GM19438 (cell line): ENCODE measurements around the gene RSPH4A.
"Not testable (repeated sequence)": the region's sequence is repeated elsewhere in the genome, so short reads cannot be mapped to it uniquely, and the experiment has no call there.

Source experiments
- ATAC-seq: cut with Tn5 transposase; IDR thresholded peaks from one replicate; pipeline ENCODE4 v1.9.1; 2021; ENCODE audit warnings: low read depth; ENCODE audit not compliant: unreplicated experiment

The RSPH4A gene

DNA sequence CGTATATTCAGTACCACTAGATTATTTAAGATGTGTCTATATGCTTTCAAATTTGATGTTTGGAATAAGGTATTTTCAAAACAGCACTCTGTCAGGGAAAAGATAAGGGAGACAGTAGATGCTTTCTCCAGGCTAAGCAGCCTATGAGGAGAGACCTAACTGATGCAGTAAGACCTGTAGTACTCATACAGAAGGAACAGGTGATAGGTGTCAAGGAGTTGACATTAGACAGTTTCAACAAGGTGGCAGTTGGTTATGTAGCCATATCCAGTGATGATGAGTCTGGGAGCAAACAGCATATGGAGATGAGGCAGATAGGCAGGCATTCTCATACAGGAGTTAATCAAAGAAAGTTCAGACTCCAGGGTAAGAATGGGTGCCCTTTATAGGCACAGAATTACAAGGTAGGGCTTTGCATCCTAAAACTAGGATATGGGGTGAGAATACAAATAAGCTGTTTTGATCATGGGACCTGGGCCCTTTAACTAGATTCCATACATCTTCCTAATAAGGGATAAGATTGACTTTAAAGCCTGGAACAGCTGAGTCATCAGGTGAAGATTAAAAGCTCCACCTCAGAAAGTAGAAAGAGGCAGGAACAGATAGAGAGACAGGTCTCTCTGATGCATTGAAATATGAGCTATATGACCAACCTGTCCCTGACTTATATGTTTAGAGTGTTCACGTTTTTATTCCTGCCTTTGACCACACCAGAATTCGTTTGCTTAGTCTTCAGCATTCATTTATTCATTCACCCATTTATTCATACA is 7.9 kb downstream of the RSPH4A start:
- no peak for ATAC-seq

DNA sequence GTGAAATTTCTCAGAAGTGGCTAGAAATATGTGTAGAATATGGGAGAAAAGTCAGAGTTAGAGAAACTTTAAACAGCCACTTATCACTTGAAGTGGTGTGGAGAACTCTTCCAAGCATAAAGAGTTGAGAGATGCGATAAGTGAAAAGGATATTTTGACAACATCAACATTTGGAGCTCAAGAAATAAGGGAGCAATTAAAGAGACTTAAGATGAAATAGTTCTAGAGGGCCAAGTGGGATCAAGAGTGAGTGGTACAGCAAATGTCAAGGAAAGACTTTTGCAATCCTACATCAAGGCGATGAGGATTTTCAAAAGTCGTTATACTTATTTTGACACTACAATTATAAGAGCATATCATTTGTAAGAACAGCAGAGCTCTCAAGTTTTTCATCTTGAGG is 9.6 kb downstream of the RSPH4A start:
- ATAC-seq = no peak

DNA sequence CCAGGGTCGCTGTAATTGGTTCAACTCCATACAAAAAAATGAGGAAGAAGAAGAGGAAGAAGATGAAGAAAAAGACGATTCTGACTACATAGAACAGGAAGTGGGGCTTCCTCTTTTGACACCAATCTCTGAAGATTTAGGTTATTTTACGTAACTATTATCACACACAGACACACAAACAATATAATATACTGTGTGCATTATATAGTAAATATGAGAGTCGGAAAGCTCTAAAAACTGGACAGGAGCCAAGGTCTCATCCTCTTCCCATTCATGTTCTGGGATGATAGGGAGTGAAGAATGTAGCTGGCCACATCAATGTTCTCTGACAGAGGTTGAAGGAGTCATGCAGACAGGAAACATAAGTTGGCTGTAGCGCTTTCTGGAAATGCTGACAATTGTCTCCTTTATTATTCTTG is 13.3 kb downstream of the RSPH4A start:
- ATAC-seq = no peak

GRCh38 chr6:116631379-116631990 is 15.2 kb downstream of the RSPH4A start:
- peak; percentile 83 for ATAC-seq

- no peak for ATAC-seq
Observed at GRCh38 chr6:116633685-116634084, 17.4 kb downstream of the RSPH4A start.

- no peak for ATAC-seq
Observed at GRCh38 chr6:116648156-116648555, 31.9 kb downstream of the RSPH4A start.

DNA sequence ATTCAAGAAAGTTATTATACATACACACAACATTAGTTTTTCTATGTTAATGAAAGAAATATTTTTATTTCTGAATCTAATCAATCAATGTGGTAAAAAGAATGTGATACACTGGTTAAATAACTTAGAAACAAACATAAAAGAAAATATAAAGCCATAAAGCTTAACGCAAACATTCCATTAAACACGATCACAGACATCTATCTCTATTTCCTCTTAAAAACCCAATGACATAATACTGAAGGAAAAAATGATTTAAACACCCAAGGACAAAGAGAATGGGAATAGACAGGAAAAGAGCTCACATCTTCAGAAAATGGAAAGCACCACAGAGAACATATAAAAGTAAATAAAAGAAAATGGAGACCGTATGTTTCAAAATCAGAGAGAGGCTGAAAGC is 32.9 kb downstream of the RSPH4A start:
- no peak for ATAC-seq

DNA sequence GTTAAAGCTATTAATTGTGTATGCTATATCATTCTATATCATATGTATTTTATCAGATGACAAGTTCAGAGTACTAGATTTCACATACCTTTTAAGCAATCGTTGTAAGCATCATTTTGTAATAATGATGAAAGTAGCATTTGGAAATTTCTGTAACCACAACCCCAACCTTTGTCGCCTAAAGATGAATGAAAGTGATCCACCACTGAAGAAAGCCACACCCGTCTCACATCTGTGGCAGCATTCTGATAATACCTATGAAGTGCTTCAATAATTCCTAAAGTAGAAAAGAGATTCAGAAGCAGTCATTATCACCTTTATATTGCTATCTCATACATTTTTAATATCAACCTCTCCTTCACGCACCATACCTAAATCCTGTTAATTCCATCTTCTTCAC is 35.6 kb downstream of the RSPH4A start:
- ATAC-seq = no peak

- no peak for ATAC-seq
Observed at GRCh38 chr6:116661594-116661993, 45.3 kb downstream of the RSPH4A start.

GRCh38 chr6:116662202-116662601 is 45.9 kb downstream of the RSPH4A start:
- no peak for ATAC-seq

DNA sequence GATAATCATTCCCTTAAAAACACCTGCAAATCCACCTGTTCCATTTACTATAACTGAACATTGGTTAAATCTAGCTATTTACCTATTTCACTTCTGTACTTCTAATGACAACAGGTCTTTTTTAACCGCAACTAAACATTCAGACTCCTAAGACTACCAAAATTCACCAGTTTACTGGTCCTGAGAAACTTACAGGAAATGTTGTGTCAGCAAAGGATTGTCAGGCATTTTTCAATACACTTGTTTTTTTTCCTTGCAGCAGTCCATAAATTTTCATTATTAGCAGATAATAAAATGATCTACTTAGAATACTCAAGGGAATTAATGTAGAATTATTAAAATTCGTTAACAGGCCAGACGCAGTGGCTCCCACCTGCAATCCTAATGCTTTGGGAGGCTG is 47.0 kb downstream of the RSPH4A start:
- ATAC-seq = no peak

- not testable (repeated sequence) for ATAC-seq
Observed at GRCh38 chr6:116664169-116664568, 47.9 kb downstream of the RSPH4A start.

DNA sequence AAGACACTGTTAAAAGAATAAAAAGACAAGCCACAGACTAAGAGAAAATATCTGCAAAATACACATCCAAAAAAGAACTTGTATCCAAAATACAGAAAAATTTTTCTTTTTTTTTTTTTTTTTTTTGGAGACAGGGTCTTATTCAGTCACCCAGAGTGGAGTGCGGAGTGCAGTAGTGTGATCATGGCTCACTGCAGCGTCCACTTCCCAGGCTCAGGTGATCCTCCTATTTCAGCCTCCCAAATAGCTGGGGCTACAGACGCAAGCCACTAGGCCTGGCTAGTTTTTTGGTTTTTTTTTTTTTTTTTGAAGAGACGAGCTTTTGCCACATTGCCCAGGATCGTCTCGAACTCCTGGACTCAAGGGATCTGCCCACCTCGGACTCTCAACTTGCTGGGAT is 49.2 kb downstream of the RSPH4A start:
- ATAC-seq = no peak

- ATAC-seq = peak; percentile 37
Observed at GRCh38 chr6:116666869-116667268, 50.6 kb downstream of the RSPH4A start.

DNA sequence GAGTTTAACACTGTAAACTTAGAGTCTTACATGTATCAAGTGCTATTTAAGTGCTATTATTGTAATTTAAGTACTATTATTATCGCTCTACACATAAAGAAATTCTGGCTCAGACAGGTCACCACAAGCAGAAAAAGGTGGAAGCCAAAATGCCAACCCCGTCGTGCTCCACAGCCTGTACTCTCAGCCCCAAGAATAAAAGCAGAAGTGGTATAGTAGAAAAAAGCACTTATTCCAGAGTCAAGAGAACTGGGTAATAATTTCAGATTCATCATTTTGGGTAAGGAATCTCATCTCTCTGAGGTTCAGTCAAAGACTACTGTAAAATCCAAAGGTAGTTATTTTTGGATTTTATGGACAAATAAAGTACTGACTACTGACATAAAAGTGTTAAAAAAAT is 51.3 kb downstream of the RSPH4A start:
- no peak for ATAC-seq

DNA sequence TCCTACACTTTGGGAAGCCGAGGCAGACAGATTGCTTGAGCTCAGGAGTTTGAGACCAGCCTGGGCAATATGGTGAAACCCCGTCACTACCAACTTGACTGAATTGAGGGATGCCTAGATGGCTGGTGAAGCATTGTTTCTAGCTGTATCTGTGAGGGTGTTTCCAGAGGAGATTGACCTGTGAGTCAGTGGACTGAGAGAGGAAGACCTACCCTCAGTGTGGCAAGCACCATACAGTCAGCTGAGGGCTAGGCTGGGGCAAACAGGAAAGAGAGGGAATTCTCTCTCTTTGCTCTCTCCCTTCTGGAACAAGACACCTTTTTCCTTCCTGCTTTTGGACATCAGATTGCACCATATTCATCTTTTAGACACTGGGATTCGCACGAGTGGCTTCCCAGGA is 56.0 kb downstream of the RSPH4A start:
- no peak for ATAC-seq

GRCh38 chr6:116676021-116676420 is 59.7 kb downstream of the RSPH4A start:
- no peak for ATAC-seq

GRCh38 chr6:116680880-116681672 is 64.8 kb downstream of the RSPH4A start, which contains the start of gene KPNA5:
Gene KPNA5 (plus strand): TSS chr6:116681211. CDS start chr6:116681335, 124 bp downstream.
- peak; percentile 87 for ATAC-seq

GRCh38 chr6:116682334-116682712 is 66.0 kb downstream of the RSPH4A start:
- ATAC-seq = peak; percentile 35
